Cardiac fibroblast (primary cell): ENCODE results near the gene MLH1.
A peak's percentile ranks its signal among the peaks of the same experiment; 100 is the strongest.

Experiments used
- DNase-seq, 2 donors: peaks; one replicate each; pipeline versions ENCODE4 v3.0.0 to v3.0.0-alpha.2; 2010; ENCODE audit warnings: low read depth in 2 of 2
- H3K4me3 ChIP-seq, 2 donors: replicated peaks in 1 of 2; 1 replicate in 1 of 2; 2 replicates in 1 of 2; pipeline ENCODE4 v1.5.1; 2011; ENCODE audit warnings: low read depth in 2 of 2, low read length in 2 of 2, mild to moderate bottlenecking in 2 of 2, moderate library complexity in 1 of 2
- TF ChIP-seq, protein P1 (sequence below): IDR thresholded peaks from one replicate; pipeline ENCODE4 v1.5.1; 2011; ENCODE audit warnings: low read depth, mild to moderate bottlenecking, low read length, inconsistent platforms

Gene MLH1

DNA sequence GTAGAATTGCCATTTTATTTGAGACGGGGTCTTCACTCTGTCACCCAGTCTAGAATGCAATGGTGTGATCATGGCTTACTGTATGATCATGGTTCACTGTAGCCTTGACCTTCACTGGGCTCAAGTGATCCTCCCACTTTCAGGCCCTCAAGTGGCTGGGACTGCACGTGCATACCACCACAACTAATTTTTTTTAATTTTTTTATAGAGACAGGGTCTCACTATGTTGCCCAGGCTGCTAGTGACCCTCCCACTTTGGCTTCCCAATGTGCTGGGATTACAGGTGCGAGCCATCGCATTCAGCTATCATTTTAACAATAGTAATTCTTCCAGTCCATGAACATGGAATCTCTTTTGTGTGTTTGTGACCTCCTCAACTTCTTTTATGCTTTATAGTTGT lies 12.3 kb upstream of the MLH1 start:
- DNase-seq = no peak
- H3K4me3 ChIP-seq = no peak overlapping the region
- TF ChIP-seq, protein P1, sequence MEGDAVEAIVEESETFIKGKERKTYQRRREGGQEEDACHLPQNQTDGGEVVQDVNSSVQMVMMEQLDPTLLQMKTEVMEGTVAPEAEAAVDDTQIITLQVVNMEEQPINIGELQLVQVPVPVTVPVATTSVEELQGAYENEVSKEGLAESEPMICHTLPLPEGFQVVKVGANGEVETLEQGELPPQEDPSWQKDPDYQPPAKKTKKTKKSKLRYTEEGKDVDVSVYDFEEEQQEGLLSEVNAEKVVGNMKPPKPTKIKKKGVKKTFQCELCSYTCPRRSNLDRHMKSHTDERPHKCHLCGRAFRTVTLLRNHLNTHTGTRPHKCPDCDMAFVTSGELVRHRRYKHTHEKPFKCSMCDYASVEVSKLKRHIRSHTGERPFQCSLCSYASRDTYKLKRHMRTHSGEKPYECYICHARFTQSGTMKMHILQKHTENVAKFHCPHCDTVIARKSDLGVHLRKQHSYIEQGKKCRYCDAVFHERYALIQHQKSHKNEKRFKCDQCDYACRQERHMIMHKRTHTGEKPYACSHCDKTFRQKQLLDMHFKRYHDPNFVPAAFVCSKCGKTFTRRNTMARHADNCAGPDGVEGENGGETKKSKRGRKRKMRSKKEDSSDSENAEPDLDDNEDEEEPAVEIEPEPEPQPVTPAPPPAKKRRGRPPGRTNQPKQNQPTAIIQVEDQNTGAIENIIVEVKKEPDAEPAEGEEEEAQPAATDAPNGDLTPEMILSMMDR = no peak

GRCh38 chr3:36988356-36988755 lies 5.0 kb upstream of the MLH1 start:
- DNase-seq = no peak

DNA sequence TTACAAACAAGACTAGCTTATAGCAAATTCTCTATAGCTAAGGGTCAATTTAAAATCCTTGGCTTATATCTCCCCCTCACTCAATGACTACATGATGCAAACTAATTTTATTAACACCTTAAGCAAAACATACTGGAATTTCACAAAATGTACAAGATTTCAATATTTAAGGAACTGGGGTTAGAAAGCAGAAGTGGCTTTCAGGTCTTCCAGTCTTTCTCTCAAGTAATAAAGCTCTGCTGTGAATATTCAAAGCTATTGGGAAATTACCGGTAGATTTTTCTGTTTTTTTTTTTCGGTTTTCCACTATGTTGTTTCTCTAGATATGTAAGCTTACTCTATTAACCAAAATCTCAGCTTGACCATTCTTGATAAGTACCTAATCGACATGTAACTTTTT lies 4.3 kb upstream of the MLH1 start:
- TF ChIP-seq, protein P1 = no peak
- no peak overlapping the region for H3K4me3 ChIP-seq
- no peak for DNase-seq

More at GRCh38 chr3:36988356-36988755, 5.0 kb upstream of the MLH1 start:
- TF ChIP-seq, protein P1 = no peak
- no peak overlapping the region for H3K4me3 ChIP-seq

GRCh38 chr3:36989568-36989967 lies 3.8 kb upstream of the MLH1 start:
- peak overlapping the region in 1 of 2 donors; percentile 1 for H3K4me3 ChIP-seq
- DNase-seq = no peak
- TF ChIP-seq, protein P1 = no peak

GRCh38 chr3:36991147-36991546 lies 2.2 kb upstream of the MLH1 start:
- H3K4me3 ChIP-seq = peak overlapping the region; percentile 70 to 78
- TF ChIP-seq, protein P1 = no peak
- DNase-seq = no peak

- TF ChIP-seq, protein P1 = no peak
- peak; percentile 52 to 71 for DNase-seq
Measured at GRCh38 chr3:36991923-36992805, 1.2 kb upstream of the MLH1 start.

More at GRCh38 chr3:36991923-36992805, 1.2 kb upstream of the MLH1 start:
- H3K4me3 ChIP-seq = peak overlapping the region; percentile 70 to 78
